Rectal smooth muscle tissue (tissue), 1 donor: ENCODE results near the gene PCYOX1L.

Experiments
- H3K27ac ChIP-seq: one replicate; pipeline ENCODE4 v1.7.0; 2013; ENCODE audit warnings: low read depth, low read length, inconsistent platforms
- H3K27me3 ChIP-seq: one replicate; pipeline ENCODE4 v1.7.0; 2013; ENCODE audit warnings: low read length; ENCODE audit not compliant: control insufficient read depth, insufficient read depth
- H3K36me3 ChIP-seq: one replicate; pipeline ENCODE4 v1.7.0; 2013; ENCODE audit warnings: low read length; ENCODE audit not compliant: control insufficient read depth, insufficient read depth
- H3K4me1 ChIP-seq: one replicate; pipeline ENCODE4 v1.7.0; 2013; ENCODE audit warnings: low read length; ENCODE audit not compliant: control insufficient read depth, insufficient read depth
- H3K4me3 ChIP-seq: one replicate; pipeline ENCODE4 v1.7.0; 2013; ENCODE audit warnings: low read length
- H3K9ac ChIP-seq: one replicate; pipeline ENCODE4 v1.7.0; 2013; ENCODE audit warnings: low read length

PCYOX1L gene, protein sequence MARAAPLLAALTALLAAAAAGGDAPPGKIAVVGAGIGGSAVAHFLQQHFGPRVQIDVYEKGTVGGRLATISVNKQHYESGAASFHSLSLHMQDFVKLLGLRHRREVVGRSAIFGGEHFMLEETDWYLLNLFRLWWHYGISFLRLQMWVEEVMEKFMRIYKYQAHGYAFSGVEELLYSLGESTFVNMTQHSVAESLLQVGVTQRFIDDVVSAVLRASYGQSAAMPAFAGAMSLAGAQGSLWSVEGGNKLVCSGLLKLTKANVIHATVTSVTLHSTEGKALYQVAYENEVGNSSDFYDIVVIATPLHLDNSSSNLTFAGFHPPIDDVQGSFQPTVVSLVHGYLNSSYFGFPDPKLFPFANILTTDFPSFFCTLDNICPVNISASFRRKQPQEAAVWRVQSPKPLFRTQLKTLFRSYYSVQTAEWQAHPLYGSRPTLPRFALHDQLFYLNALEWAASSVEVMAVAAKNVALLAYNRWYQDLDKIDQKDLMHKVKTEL

GRCh38 chr5:149357370-149358293 lies at the start of gene PCYOX1L:
PCYOX1L (plus strand) TSS chr5:149358046; CDS start chr5:149358069, 23 bp downstream.
- peak within 1 kb of the TSS; percentile 67 for H3K9ac ChIP-seq
- H3K27ac ChIP-seq: no peak within 1 kb of the TSS
- H3K36me3 ChIP-seq: no peaks in the 10 kb centered on the region
- peaks cover 5% of the 10 kb centered on the region for H3K4me1 ChIP-seq
- no peaks in the 10 kb centered on the region for H3K27me3 ChIP-seq
- peak within 1 kb of the TSS; percentile 77 for H3K4me3 ChIP-seq

DNA sequence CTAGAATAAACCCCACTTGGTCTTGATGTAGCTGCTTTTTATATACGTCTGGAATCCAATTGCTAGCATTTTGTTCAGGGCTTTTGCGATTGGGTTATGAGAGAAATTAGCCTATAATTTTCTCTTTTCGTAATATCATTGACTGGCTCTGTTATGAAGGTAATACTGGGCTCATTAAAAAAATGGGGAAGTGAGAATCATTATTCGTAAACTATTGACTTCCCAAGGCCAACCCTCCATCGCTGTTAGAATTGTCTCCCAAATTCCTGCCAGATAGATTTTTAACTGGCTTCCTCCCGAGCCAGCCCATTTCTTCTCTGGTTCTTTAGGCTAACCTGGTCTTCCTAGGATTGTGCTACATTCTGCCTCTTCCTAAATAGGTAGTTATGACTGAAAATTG lies 48.5 kb upstream of the PCYOX1L start:
- H3K27me3 ChIP-seq: no peaks in the 10 kb centered on the region
- no peak overlapping the region for H3K27ac ChIP-seq
- H3K4me3 ChIP-seq: no peak overlapping the region
- H3K9ac ChIP-seq: no peak overlapping the region
- H3K36me3 ChIP-seq: no peaks in the 10 kb centered on the region
- no peaks in the 10 kb centered on the region for H3K4me1 ChIP-seq

DNA sequence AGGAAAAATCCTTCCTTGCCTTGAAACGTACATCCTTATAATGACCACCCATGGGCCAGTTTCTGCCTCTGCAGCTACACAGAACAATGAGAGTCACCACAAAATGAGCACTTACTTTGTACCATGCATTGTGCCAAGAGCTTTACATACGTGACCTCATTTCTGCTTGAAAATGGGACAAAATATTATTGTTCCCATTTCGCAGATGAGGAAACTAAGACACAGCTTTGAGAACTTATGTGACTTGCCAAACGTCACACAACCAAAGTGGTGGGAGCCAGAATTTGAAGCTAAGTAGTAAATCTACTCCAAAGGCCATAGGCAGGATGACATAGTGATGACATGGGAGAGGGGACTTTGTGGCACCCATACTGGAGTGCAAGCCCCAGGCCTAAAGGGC lies 47.4 kb upstream of the PCYOX1L start:
- Histone ChIP-seq H3K4me3 (no peak overlapping the region), H3K27me3 (no peaks in the 10 kb centered on the region), H3K27ac (no peak overlapping the region), H3K4me1 (no peaks in the 10 kb centered on the region), H3K36me3 (no peaks in the 10 kb centered on the region), H3K9ac (no peak overlapping the region)

- no peaks in the 10 kb centered on the region for H3K27me3 ChIP-seq
- no peaks in the 10 kb centered on the region for H3K36me3 ChIP-seq
- H3K4me1 ChIP-seq: no peaks in the 10 kb centered on the region
- no peak overlapping the region for H3K9ac ChIP-seq
- H3K27ac ChIP-seq: no peak overlapping the region
- H3K4me3 ChIP-seq: no peak overlapping the region
Observed at GRCh38 chr5:149310947-149311658, 46.7 kb upstream of the PCYOX1L start.

DNA sequence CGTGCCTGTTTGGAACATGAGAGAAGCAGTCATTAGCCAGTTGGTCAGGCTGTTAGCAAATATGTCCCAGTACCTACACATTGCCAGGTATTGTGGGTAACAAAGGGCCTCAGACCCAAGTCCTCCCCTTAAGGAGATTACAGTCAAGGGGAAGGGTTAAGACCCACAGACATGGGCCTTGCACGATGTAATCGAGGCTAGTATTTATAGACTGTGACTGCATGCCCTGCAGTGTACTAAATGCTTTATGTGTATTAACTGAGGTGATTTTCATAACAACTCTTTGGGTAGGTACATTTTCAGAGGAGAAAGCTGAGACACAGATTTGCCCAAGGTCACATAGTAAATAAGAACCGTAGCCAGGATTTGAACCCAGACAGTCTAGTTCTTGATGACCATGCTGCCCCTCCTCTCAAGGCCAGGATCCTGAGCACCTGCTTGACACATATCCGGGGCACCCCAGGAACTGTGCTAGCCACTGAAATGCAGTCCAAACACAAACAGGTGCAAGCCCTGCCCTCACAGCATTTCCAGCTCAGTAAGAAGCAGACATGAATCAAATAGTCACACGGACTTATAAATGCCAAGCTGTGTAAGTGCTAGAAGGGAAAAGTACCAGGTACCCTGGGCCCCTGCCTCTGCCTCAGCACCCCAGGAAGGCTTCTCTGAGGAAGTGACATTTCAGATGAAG lies 44.5 kb upstream of the PCYOX1L start:
- Histone ChIP-seq H3K36me3 (no peaks in the 10 kb centered on the region), H3K27me3 (no peaks in the 10 kb centered on the region), H3K27ac (no peak overlapping the region), H3K4me1 (peaks cover 4% of the 10 kb centered on the region), H3K9ac (no peak overlapping the region), H3K4me3 (no peak overlapping the region)

DNA sequence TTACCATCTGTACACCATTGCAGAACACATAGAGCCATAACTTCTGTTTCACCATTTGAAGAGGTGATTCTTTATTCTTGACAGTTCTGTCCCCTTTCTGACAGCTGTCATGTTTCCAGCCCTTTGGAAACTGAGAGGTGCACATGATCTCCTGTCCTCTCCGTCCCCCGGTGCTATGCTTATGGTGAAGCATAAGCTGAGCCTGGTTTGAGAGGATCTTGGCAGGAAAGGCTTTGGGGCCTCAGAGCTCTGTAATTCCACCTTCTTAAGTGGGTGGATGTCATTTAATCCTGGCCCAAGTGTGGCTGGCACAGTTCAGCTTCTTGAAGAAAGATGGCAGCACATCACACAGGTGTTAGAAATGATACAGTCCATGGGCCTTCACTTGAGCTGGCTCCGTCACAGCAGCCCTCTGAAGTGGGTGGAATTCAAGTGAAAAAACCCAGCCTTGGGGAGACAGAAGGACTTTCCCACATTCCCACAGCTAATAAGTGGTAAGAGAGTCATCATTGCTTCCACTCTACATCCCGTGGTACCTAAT lies 43.2 kb upstream of the PCYOX1L start:
- Histone ChIP-seq H3K27ac (no peak overlapping the region), H3K36me3 (no peaks in the 10 kb centered on the region), H3K4me3 (no peak overlapping the region), H3K27me3 (no peaks in the 10 kb centered on the region), H3K4me1 (peaks cover 4% of the 10 kb centered on the region), H3K9ac (no peak overlapping the region)

GRCh38 chr5:149315753-149316152 lies 42.1 kb upstream of the PCYOX1L start:
- H3K4me1 ChIP-seq: peaks cover 11% of the 10 kb centered on the region
- no peaks in the 10 kb centered on the region for H3K36me3 ChIP-seq
- no peaks in the 10 kb centered on the region for H3K27me3 ChIP-seq
- H3K27ac ChIP-seq: no peak overlapping the region
- no peak overlapping the region for H3K9ac ChIP-seq
- H3K4me3 ChIP-seq: no peak overlapping the region

- no peak overlapping the region for H3K4me3 ChIP-seq
- H3K36me3 ChIP-seq: no peaks in the 10 kb centered on the region
- H3K4me1 ChIP-seq: peaks cover 15% of the 10 kb centered on the region
- no peaks in the 10 kb centered on the region for H3K27me3 ChIP-seq
- H3K27ac ChIP-seq: peak overlapping the region; percentile 42
- no peak overlapping the region for H3K9ac ChIP-seq
Observed at GRCh38 chr5:149317281-149318048, 40.4 kb upstream of the PCYOX1L start.

DNA sequence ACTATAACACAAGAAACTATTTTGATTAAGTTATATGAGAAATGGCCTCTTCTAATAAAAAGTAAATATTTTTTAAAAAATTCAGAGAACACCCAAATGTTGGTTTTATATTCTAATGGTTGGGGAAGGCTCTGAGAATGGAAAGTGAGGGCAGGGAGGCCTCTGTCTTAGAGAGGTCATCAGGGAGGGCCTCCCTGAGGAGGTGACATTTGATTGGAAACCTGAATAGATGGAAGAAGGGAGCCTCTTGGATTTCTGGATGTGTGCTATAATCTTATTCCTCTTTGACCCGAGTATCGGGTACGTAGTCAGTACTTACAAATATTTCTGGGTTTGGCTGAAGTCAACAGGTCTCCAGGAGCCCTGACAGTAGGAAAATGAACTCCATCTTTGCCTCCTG lies 38.7 kb upstream of the PCYOX1L start:
- Histone ChIP-seq H3K36me3 (no peaks in the 10 kb centered on the region), H3K4me1 (peaks cover 15% of the 10 kb centered on the region), H3K4me3 (no peak overlapping the region), H3K27ac (peak overlapping the region; percentile 44), H3K27me3 (no peaks in the 10 kb centered on the region), H3K9ac (no peak overlapping the region)

DNA sequence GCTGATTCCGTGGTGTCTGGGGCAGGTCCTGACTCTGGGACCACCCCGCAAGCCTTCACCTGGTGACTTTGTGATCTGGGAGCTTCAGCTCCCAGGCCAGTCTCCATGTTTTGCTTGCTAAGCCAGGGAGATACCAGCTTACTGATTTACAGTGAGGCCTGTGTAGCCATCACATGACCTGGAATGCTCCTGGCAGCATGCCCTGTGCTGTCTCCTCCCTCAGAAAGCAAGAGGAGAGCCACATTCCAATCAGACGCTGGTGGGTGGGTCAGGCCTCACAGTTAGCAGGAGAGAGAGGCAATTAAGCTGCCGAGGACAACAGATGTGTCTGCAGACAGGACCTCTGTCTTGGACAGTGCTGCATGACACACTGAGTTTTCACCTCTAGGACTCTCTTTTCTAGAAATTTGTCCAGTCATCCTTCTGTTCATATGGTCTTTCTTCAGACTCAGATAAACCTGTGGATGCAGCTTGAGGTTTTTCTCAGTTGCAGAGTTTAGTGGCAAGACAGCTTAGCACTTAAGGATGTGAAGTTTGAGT lies 37.0 kb upstream of the PCYOX1L start:
- H3K4me1 ChIP-seq: peaks cover 15% of the 10 kb centered on the region
- H3K36me3 ChIP-seq: no peaks in the 10 kb centered on the region
- no peaks in the 10 kb centered on the region for H3K27me3 ChIP-seq
- peak overlapping the region; percentile 12 for H3K4me3 ChIP-seq
- peak overlapping the region; percentile 62 for H3K27ac ChIP-seq
- H3K9ac ChIP-seq: no peak overlapping the region

- Histone ChIP-seq H3K9ac (no peak overlapping the region), H3K4me3 (no peak overlapping the region), H3K4me1 (peaks cover 12% of the 10 kb centered on the region), H3K27me3 (no peaks in the 10 kb centered on the region), H3K27ac (no peak overlapping the region), H3K36me3 (no peaks in the 10 kb centered on the region)
Observed at GRCh38 chr5:149322518-149322917, 35.3 kb upstream of the PCYOX1L start.
